Activated T-helper 9 cell treated with anti-CD3 and anti-CD28 coated beads, Interleukin-2, amount 50 U/mL, for 16 hours (primary cell): Measurements from ENCODE around the gene C3orf18.
A peak's percentile ranks its signal among the peaks of the same experiment; 100 is the strongest.

Experiments
- DNase-seq: peaks from one replicate; pipeline ENCODE4 v3.0.0-alpha.2; 2020; ENCODE audit warnings: low read depth

Gene C3orf18

GRCh38 chr3:50603261-50604109 lies 35.9 kb upstream of the C3orf18 start:
- no peak for DNase-seq

GRCh38 chr3:50602595-50603191 lies 35.1 kb upstream of the C3orf18 start:
- no peak for DNase-seq

- DNase-seq = peak; percentile 83
These were observed 33.5 kb upstream of the C3orf18 start for GRCh38 chr3:50600841-50601591.

- no peak for DNase-seq
These were observed 32.7 kb upstream of the C3orf18 start for GRCh38 chr3:50600141-50600753.

GRCh38 chr3:50599716-50600118 lies 32.2 kb upstream of the C3orf18 start:
- no peak for DNase-seq

GRCh38 chr3:50599115-50599715 lies 31.7 kb upstream of the C3orf18 start:
- no peak for DNase-seq

GRCh38 chr3:50594253-50594785 lies 26.8 kb upstream of the C3orf18 start:
- DNase-seq = no peak

- DNase-seq = no peak
These were observed 25.0 kb upstream of the C3orf18 start for GRCh38 chr3:50592568-50592967.

- DNase-seq = no peak
These were observed 23.7 kb upstream of the C3orf18 start for GRCh38 chr3:50591196-50591741.

- DNase-seq = no peak
These were observed 21.3 kb upstream of the C3orf18 start for GRCh38 chr3:50588759-50589433.

- peak; percentile 72 for DNase-seq
These were observed 20.5 kb upstream of the C3orf18 start for GRCh38 chr3:50587806-50588758.

- DNase-seq = no peak
These were observed 19.8 kb upstream of the C3orf18 start for GRCh38 chr3:50587373-50587772.

GRCh38 chr3:50586763-50587070 lies 19.2 kb upstream of the C3orf18 start:
- DNase-seq = no peak

- no peak for DNase-seq
These were observed 18.6 kb upstream of the C3orf18 start for GRCh38 chr3:50585919-50586762.

GRCh38 chr3:50584391-50584790 lies 16.8 kb upstream of the C3orf18 start:
- no peak for DNase-seq

- no peak for DNase-seq
These were observed 16.4 kb upstream of the C3orf18 start for GRCh38 chr3:50583897-50584296.

- DNase-seq = no peak
These were observed 14.5 kb upstream of the C3orf18 start for GRCh38 chr3:50582083-50582482.

- no peak for DNase-seq
These were observed 13.9 kb upstream of the C3orf18 start for GRCh38 chr3:50581459-50581842.
